ENCODE data around the gene EPYC. TPM values are rescaled to one million over a fixed set of nuclear protein-coding genes. Genes with fewer than 3 reads are reported as not detected.

The EPYC gene
- total RNA-seq, 1 experiment from 2014 or later = not detected

Other genes starting within 250 kb of the EPYC start
- not detected in 2 replicates for gene CCER1, start 49.8 kb downstream of the EPYC start, total RNA-seq (2014; rRNA removed)
- not detected in 2 replicates for gene KERA, start 53.1 kb upstream of the EPYC start, total RNA-seq (2014; rRNA removed)
- gene LUM, start 106.5 kb upstream of the EPYC start, total RNA-seq (2014; rRNA removed) = 14.9 and 19.1 TPM in 2 replicates
- gene DCN, start 177.8 kb upstream of the EPYC start, total RNA-seq (2014; rRNA removed) = 447 and 478 TPM in 2 replicates

Measured in LHCN-M2 (cell line).